ENCODE measurements around the gene GIGYF1.

- TF ChIP-seq CTCF (IDR thresholded peaks at IDR 0.05; ENCODE audit: extremely low read depth in 1 of 2, insufficient read depth in 1 of 2, low read depth in 1 of 2, low read length in 2 of 2) (no peak), JUN (IDR thresholded peaks at IDR 0.05; ENCODE audit: borderline replicate concordance, insufficient read depth, insufficient read length, low read depth) (no peak), POLR2AphosphoS5 (IDR thresholded peaks at IDR 0.05; ENCODE audit: insufficient read depth, low read depth, low read length) (peak; percentile 26), POLR2A (IDR thresholded peaks at IDR 0.05; ENCODE audit: low read depth, low read length) (no peak), EZH2 (IDR thresholded peaks at IDR 0.05; ENCODE audit: borderline replicate concordance, low read depth, low read length, severe bottlenecking) (no peak), MYC (IDR thresholded peaks at IDR 0.05; ENCODE audit: low read depth, low read length) (no peak), FOS (IDR thresholded peaks at IDR 0.05; ENCODE audit: borderline replicate concordance, insufficient read depth, low read length) (no peak), MAX (IDR thresholded peaks at IDR 0.05; ENCODE audit: insufficient read depth, insufficient read length) (no peak), GATA2 (IDR thresholded peaks at IDR 0.05; ENCODE audit: insufficient read depth, insufficient read length, low read depth, low read length) (no peak)
These were observed 13.3 kb downstream of the GIGYF1 start for GRCh38 chr7:100680576-100681271.

Data from endothelial cell of umbilical vein (primary cell).